GM19372 (cell line): Measurements from ENCODE around the gene AGR2.
"Not testable (repeated sequence)": the region's sequence is repeated elsewhere in the genome, so short reads cannot be mapped to it uniquely, and the experiment has no call there.

Experiments used
- ATAC-seq: cut with Tn5 transposase; IDR thresholded peaks from one replicate; pipeline ENCODE4 v1.9.1; 2021; ENCODE audit warnings: mild to moderate bottlenecking, low read depth, moderate library complexity; ENCODE audit not compliant: unreplicated experiment

AGR2 gene

DNA sequence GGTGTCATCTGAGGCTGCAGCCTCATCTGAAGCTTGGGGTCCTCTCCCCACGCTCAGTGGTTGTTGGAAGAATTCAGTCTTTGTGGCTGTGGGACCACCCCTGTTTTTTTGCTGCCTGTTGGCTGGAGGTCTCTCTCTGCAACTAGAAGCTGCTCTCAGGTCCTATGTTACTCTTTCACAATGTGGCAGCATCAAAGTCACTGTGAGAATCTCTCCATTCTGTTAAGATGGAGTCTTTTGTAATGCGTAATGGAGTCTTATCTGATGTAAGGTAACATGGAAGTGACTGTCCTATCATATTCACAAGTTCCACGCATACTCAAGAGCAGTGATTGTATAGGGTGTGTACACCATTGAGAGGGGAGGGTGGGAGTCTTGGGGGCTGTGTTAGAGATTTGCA, 26.3 kb downstream of the AGR2 start:
- ATAC-seq = no peak

DNA sequence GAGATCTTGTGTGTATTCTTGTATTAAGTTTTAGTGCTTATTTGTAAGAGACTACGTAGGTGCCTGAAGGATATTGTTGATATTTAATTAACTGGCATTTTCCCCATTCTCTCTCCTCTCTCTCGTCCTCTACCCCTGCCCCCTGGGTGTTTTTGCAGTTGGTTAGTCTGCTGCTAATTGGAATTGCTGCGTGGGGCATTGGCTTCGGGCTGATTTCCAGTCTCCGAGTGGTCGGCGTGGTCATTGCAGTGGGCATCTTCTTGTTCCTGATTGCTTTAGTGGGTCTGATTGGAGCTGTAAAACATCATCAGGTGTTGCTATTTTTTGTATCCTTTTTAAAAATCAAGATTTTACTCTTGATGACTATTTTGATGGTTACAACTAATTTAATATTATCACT, 28.7 kb downstream of the AGR2 start:
- ATAC-seq = no peak

DNA sequence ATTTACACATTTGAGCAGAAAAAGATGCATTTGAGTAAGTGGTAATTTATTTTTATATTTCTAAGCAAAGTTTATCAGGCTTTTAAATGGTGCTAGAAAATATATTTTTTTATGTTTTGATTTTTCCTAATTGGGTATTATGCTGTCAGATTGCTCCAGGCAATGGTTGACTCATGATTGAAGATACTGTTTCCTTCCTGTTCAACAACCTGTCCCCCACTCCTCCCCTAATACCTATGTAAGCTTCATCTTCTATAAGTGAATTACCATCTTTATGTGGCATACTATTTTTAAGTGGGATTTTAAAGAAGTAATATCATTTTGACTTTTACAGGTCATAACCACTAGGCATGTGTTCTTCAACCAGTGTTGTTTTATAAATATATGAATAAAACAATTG, 29.8 kb downstream of the AGR2 start:
- no peak for ATAC-seq

DNA sequence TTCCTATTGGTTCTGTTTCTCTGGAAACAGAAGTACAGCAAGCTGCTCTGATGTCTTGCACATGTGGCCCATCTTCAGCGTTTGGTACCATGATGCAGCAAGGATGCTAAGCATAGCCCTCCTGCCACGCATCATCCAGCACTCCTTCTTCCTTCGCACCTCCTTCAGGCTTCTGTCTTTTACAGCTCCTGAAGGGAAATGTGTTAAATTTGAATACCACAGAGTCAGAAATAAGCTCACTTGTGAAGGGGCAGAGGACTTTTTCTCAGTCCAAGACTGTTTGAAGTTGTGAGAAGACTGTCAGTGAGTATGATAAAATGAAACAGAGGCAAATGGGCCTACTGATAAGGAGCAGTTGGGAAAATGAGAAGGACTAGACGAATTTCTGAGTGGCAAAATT, 30.5 kb downstream of the AGR2 start:
- ATAC-seq = no peak

DNA sequence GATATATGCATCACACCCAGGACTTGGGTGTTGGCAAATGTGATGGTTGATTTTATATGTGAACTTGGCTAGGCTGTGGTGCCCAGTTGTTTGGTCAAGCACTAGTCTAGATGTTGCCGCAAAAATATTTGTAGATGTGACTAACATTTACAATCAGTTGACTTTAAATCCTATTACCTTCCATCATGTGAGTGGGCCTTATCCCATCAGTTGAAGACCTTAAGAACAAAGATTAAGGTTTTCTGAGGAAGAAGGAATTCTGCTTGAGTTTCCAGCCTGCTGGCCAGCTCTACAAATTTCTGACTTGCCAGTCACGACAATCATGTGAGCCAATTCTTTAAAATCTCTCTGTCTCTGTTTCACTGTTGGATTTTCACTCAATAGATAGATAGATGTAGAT, 30.9 kb downstream of the AGR2 start:
- ATAC-seq = no peak

DNA sequence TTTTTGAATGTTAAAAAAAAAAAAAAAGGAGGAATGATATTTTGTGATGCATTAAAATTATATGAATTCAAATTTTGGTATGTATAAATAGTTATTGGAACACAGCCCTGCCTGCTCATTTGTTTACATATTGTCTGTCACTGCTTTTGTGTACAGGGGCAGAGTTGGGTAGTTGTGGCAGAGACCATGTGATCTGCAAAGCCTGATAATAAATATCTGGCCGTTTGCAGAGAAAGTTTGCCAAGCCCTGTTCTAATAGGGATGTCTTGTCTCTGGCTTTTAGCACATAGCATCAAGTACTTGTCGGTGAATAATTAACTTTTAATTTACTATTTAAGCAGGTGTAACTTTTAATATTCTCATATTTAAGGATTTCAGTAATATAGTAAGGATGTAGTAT, 31.5 kb downstream of the AGR2 start:
- ATAC-seq = no peak

DNA sequence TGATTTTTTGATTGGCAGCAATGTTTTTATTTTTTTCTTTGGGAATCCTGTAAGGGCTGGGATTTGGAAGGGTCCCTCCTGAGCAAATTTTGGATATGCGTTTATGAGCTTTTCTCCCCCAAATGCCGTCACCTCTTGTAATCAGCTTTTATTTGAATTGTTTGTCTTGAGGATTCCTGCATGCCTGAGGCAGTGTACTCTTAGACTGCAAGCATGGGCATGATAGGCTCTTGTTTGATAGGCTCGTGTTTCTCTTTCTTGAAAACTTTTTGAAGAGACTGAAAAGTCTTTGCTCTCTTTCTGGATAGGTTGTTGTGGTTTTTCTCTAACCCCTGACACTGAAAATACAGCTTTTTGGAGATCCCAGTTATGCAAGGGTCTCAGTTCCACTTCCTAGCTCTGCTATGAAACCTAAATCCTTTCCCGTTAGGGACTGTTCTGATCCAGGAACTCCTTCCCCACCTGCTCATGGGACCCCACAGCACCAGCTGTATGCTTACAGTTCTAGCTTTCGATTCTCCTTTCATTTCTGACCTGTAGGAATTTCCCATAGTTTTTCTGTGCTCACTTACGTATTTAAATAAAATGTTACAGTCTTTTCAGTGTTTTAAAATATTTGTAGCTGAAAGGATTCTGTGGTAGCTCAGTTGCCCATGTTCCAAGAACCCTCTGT, 34.0 kb downstream of the AGR2 start:
- no peak for ATAC-seq

DNA sequence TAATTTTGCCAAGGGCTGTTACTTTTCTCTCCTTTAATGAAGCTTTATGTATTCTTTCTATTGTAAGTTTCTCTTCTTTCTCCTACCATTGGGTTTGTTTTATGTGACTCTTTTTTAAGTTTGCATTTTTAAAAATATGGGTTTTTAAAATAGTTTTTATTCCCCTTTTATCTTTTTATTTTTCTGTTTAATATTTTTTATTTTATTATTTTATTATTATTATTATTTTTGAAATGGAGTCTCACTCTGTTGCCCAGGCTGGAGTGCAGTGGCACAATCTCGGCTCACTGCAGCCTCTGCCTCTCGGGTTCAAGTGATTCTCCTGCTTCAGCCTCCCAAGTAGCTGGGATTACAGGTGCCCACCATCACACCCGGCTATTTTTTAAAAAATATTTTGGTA, 34.8 kb downstream of the AGR2 start:
- ATAC-seq = not testable (repeated sequence)

DNA sequence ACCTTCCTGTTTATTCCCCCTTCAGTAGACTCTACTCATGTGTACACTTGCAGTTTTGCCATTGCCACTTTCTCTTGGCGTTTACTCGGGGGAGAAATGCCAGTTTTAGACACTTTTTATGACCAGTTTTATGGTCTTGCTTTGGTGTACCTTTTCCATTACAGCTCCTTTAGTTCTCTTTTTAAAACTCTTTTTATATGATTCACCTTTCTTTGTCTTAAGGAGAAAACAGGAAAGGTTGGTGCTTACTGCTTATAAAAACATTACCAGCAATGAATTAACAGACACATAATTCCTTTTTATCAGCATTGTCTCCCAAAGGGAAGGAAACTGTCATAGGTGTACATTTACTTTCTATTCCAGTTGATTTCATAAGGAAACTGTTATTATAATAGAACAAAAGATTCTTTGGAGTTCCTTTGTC, 39.4 kb downstream of the AGR2 start:
- no peak for ATAC-seq

DNA sequence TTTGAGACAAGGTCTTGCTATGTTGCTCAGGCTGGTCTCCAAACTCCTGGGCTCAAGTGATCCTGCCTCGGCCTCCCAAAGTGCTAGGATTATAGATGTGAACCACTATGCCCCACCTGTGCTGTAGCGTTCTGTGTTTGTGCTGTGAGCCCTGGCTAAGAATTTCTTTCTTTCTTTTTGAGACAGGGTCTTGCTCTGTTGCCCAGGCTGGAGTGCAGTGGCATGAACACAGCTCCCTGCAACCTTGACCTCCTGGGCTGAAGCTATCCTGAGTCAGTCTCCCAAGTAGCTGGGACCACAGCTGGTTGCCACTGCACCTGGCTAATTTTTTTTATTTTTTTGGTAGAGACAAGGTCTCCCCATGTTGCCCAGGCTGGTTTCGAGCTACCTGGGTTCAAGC, 39.9 kb downstream of the AGR2 start:
- no peak for ATAC-seq

DNA sequence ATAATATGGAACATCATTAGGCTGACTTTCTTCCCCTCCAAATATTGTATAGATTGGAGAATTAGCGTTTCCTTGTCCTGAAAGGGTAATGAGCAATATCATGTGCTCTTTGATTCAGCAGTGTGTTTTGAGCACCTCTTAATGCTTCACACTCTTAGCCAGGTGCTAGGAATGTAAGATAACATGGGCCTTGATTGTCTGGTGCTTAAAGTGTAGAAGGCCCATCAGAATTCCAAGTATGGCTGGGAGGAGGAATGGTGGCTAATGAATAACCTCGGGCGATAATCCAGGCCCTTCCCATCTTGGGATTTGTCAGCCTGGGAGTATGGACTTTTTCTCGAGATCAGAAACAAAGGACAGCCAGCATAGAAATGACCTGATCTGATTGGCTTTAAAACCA, 42.6 kb downstream of the AGR2 start:
- no peak for ATAC-seq

DNA sequence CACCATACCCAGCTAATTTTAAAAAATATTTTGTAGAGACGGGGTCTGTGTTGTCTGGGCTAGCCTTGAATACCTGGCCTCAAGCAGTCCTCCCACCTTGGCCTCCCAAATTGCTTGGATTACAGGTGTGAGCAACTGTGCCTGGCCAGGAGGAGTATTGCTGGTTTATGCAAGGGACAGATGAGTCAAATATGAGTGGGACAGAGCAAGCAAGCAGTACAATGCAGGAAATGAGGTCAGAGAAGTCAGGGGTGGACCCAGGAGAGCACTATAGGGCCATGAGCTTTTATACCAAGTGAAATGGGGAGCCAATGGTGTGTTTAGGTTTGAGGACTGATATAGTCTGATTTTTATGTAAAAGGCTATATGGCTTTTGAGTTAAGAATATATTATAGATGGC, 45.0 kb downstream of the AGR2 start:
- ATAC-seq = no peak

DNA sequence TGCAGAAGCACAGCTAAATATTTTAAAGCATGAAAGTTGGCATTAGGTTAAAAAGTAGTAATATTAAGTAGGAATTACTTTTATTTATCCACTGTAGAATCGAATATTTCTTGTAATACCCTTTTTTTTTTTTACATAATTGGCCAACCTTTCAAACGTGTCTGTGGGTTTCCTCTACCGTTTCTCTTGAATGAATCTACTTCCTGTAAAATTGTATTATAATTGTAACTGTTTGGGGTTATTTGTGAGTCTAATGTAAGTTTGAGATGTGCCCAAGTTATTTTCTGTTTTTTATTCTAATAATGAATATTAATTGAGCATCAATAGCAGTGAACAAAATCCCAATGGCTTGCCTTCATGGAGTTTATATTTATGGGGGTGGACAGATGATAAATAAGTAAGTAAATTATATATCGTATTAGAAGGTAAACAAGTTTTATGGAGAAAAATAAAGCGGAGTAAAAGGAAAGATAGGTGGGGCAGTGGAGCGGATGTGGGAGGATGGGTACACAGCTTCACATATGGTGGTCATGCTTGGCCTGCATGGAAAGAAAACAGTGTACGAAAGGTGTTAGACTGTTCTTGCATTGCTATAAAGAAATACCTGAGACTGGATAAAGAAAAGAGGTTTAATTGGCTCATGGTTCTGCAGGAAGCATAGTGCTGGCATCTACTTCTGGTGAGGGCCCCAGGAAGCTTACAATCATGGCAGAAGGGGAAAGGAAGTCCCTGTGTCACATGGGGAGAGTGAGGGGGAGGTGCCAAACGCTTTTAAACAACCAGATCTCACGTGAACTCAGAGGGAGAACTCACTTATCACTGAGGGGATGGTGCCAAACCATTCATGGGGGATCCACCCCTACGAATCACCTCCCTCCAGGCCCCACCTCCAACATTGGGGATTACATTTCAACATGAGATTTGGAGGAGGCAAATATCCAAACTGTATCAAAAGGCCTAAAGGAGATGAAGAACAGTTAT, 45.9 kb downstream of the AGR2 start:
- ATAC-seq = no peak

DNA sequence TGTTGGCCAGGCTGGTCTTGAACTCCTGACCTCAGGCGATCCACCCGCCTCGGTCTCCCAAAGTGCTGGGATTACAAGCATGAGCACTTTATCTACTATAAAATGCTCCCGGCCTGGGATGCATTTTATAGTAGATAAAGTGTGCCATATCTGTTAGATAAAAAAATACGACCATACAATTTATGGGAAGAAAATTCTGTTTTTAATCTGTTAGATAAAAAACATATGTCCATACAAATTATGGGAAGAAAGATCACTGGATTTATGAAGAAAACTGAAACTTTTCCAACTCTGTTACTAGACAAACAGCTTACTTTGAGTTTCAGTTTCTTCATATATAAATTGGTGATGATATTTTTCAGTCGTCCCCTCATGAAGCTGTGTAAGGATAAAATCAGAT, 46.8 kb downstream of the AGR2 start:
- ATAC-seq = no peak

DNA sequence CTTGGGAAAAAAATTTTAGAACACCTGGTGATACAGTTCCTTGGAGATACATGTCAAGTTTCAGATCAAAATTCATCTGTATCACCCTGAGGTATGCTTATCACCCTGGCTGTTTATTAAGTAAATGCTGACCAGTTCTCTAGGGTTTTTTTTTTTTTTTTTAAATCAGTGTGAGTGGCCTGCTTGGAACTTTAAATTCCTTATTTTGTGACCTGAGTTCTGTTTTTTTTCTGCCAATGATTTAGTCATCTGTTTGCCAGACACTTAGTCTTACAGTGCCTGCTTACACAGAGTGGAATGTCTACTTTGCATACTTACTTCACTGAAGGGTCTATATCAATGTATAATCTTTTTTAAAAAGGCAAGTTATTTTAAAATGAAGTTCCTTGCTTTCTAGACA, 49.4 kb downstream of the AGR2 start:
- no peak for ATAC-seq

DNA sequence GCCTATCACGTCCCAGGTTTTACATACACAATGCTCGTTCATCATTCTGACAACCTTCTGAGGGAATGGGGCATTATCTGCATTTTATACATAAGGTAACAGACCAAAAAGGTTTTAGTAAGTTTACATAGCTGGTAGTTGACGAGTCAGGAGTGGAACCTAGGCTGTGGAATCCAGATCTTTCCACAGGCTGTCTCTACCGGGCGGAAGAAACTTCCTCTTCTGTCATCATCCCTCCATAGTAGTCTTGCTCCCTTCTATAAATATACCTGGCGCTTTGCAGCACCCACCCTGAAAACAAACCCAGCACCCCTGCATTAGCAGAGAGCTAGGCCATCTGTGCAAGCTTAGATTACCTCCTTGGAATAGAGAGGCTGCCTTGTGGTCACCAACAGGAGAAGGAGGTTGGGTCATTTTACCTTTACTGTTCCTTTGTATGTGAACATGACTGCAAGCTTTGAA, 49.9 kb downstream of the AGR2 start:
- ATAC-seq = no peak

DNA sequence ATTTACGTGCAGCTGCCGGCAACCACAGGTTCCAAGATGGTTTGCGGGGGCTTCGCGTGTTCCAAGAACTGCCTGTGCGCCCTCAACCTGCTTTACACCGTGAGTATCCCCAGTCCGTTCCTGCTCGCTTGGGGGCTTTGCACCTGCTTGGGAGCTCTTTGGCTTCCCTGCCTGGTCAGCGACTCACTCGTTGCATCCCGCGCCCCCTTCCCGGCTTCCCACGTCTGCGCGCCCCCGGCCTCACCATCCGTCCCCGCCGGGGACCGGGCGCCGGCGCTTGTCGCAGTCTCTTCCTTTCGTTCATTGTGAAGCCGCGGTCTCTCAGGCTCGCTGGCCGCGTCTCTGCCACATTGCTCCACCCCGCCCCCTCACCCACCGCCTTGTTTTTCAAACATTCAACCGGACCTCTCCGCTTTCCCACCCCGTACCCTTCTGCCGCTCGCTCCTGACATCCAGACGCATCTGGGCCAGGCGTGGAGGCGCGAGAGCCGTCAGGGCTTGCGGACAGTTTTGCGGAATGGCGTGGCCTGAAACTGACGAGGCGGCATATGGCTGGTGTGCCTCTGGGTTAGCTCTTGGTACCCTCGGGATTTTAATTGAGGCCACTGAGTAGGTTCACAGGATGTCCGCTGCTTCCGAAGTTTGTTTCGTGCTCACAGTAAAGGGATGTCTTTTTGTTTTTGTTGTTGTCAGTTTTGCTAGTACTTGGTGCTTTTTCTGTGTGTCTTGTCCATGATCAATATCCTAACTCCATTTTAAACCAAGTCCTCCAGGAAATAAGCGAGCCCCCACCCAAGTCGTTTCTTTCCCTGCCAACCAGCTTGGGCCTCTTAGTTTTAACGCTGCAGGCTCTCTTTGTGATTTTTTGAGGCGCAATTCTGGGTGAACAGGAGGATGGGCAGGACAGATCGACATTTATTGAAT, 50.6 kb downstream of the AGR2 start:
- peak; percentile 26 for ATAC-seq

DNA sequence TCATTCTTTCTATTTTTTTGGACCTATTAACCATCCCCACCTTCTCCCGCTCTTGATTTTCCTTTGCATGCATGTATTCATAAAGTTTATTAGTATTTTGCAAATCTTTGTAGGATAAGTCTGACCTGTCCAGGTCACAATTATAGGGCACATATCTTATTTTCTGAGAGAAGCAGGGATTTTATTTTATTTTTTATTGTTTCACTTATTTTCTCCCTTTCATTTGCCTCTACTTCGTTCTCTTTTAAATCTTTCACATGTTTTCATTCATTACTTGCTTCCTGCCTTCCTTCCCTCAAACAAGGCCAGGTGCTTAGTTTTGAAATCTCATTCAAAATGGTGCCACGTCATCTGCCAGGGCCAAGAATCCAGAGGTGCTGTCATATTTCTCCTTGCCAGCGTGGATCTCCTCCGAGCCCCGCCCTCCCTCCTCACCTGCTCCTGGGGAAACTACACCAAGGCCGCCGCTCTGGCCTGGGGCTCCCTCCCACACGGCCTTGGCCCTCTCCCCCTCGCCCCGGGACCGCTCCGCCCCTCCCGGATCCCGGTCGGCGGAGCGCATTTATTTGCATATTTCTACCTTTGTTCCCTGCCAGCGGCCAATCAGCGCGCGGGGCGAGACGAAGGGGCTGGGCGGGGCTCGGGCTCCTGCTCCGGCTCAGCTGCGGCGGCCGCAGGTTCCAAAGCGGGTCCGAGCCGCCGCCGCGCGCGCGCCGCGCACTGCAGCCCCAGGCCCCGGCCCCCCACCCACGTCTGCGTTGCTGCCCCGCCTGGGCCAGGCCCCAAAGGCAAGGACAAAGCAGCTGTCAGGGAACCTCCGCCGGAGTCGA, 51.5 kb downstream of the AGR2 start, which contains the start of gene TSPAN13:
Gene TSPAN13, plus strand, starts transcription at position 654 of the 830 bp plus-strand sequence. CDS start 213 bp downstream, outside the sequence.
- ATAC-seq = peak; percentile 82

DNA sequence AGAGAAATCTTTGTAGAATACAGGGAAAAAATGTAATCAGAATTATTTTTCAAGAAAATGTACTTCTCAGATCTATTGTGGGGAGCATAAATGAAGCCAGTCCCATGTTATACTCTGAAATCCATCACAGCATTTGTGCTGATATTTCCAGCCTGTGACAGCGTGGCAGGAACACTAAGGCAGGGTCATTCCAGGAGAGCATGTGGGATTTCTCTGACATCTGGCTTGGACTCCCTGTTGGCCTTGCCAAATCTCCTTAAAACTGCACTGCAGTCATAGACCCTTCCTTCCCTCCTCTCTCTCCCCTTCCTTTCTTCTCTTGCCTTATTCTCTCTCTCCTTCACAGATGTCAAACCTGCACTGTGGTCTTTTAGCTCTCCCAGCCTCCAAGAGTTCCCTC, 57.7 kb downstream of the AGR2 start:
- no peak for ATAC-seq

DNA sequence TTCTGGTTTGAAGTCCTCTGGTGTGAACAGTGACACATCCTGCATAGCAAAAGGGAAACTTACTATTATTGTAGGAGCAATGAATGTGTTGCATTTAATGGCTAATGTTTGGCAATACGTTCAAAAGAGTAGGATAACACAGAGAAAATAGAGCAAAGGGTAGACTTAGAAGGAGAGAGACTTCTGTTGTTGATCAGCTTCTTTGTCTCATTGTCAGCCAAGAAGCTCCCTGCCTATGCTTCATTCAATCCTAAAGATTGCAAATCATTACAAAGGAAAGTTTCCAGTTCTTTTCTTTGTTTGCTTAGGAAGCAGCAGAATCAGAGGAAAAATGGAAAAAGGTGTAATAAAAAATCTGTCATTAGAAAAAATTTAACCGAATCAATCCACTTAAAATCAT, 59.2 kb downstream of the AGR2 start:
- ATAC-seq = no peak
